T-cell (primary cell): ENCODE data around the gene UNC13C. TPM values are rescaled to one million over a fixed set of nuclear protein-coding genes. Genes with fewer than 3 reads are reported as not detected.

Experiments used
- ATAC-seq, 4 experiments: fragments of 200-7000 bp in 3 of 4; fragments of 150-1000 bp in 1 of 4; cut with Tn5 transposase; replicated peaks in 1 of 4; 1 replicate in 3 of 4; 2 replicates in 1 of 4; pipeline ENCODE4 v1.10.0; 2021; ENCODE audit warnings: moderate library complexity in 3 of 4, mild to moderate bottlenecking in 2 of 4, moderate number of reproducible peaks in 1 of 4
- CTCF ChIA-PET, 2 donors: fragments of 300-600 bp; sonication (Branson Sonifier 250); formaldehyde crosslinking; loops; one replicate each; lab custom pipeline; 2022; ENCODE audit warnings: antibody characterized with exemption in 2 of 2; lab: Charles Lee
- POLR2A ChIA-PET, 2 donors: fragments of 300-600 bp; sonication (Branson Sonifier 250); formaldehyde crosslinking; loops; one replicate each; lab custom pipeline; 2022; ENCODE audit warnings: antibody characterized with exemption in 2 of 2; lab: Charles Lee
- DNase-seq, 35 experiments: peaks; one replicate each; pipeline versions ENCODE4 v3.0.0 to v3.0.0-alpha.2; 2013 to 2023
- H3K27ac ChIP-seq: one replicate; pipeline ENCODE4 v1.5.1; 2013; ENCODE audit warnings: low read length
- H3K27me3 ChIP-seq, 2 experiments: replicated peaks in 1 of 2; 1 replicate in 1 of 2; 2 replicates in 1 of 2; pipeline versions ENCODE4 v1.6.1 to v1.7.0; 2013; ENCODE audit warnings: low read length in 1 of 2, mixed read lengths in 1 of 2; ENCODE audit not compliant: control insufficient read depth in 2 of 2, insufficient read depth in 2 of 2; ENCODE audit errors: extremely low read depth in 1 of 2
- H3K36me3 ChIP-seq, 2 donors: 1 replicate in 1 of 2; 2 replicates in 1 of 2; pipeline versions ENCODE4 v1.6.1 to v1.7.0; 2013; ENCODE audit warnings: low read length in 1 of 2; ENCODE audit not compliant: control insufficient read depth in 2 of 2, insufficient read depth in 1 of 2; ENCODE audit errors: extremely low read depth in 1 of 2
- H3K4me1 ChIP-seq, 2 experiments: 1 replicate in 1 of 2; 2 replicates in 1 of 2; pipeline versions ENCODE4 v1.6.1 to v1.7.0; 2013; ENCODE audit warnings: low read length in 2 of 2, mixed read lengths in 1 of 2; ENCODE audit not compliant: insufficient read depth in 2 of 2, control insufficient read depth in 1 of 2; ENCODE audit errors: extremely low read depth in 1 of 2
- H3K4me3 ChIP-seq, 2 donors: 1 replicate in 1 of 2; 2 replicates in 1 of 2; pipeline versions ENCODE4 v1.5.1 to v1.7.0; 2013; ENCODE audit warnings: mild to moderate bottlenecking in 2 of 2, low read length in 1 of 2, moderate library complexity in 1 of 2; ENCODE audit not compliant: control insufficient read depth in 1 of 2; ENCODE audit errors: extremely low read depth in 1 of 2
- H3K9me3 ChIP-seq: 2 replicates; pipeline ENCODE4 v1.7.0; 2013
- H3K27ac Mint-ChIP-seq, 2 donors: one replicate each; pipeline ENCODE4 v1.8.0; 2020 to 2021; ENCODE audit warnings: mild to moderate bottlenecking in 2 of 2, mixed read lengths in 2 of 2
- H3K27me3 Mint-ChIP-seq, 2 donors: one replicate each; pipeline ENCODE4 v1.8.0; 2021 to 2022; ENCODE audit warnings: mixed read lengths in 2 of 2
- H3K36me3 Mint-ChIP-seq: one replicate; pipeline ENCODE4 v1.8.0; 2021; ENCODE audit warnings: mixed read lengths
- H3K4me1 Mint-ChIP-seq, 3 donors: one replicate each; pipeline ENCODE4 v1.8.0; 2020 to 2022; ENCODE audit warnings: mixed read lengths in 3 of 3, mild to moderate bottlenecking in 1 of 3
- H3K4me3 Mint-ChIP-seq, 3 donors: one replicate each; pipeline ENCODE4 v1.8.0; 2020 to 2022; ENCODE audit warnings: mild to moderate bottlenecking in 3 of 3, mixed read lengths in 3 of 3, moderate library complexity in 3 of 3
- H3K9me3 Mint-ChIP-seq, 3 donors: one replicate each; pipeline ENCODE4 v1.8.0; 2020 to 2022; ENCODE audit warnings: mixed read lengths in 3 of 3
- WGBS: methylation state at CpG from one replicate; pipeline ENCODE4 v1.1.5; 2013; ENCODE audit warnings: missing lambda C conversion rate; ENCODE audit not compliant: insufficient coverage; 5-methylcytosine and 5-hydroxymethylcytosine counted together
- total RNA-seq, 35 experiments: library from RNA in 6 of 35; stranded (reverse) in 6 of 35; fragments of 120-200 nt in 1 of 35; gene quantifications; one replicate each; pipeline versions ENCODE4 v1.2.1 to v1.2.4 and lab custom pipeline; 2013 to 2026

UNC13C gene
- total RNA-seq, 5 donors from 2014 or later (not counting 1 experiment from before 2014, with no cell fraction given) = not detected

DNA sequence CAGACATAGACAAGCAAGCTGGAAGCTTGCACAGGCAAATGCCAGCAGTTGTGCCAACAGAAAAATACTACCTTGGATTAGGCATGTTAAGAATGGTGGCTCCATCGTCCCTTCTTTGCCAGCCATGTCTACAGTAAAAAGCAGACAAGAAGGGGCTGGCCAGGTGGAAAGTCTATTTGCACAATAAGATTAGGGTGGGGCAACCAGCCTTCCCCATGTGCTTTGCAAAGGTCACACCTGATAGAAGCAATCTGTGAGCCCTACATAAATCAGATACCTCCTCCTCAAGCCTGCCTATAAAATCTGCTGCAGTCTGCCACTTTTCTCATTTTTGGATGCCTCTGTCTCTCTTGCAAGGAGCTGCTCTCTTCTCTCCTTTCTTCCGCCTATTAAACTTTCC, 662.6 kb downstream of the UNC13C start:
- CTCF ChIA-PET = no interaction called here
- no peaks in the 10 kb centered on the region for H3K4me1 Mint-ChIP-seq
- ATAC-seq = no peak

DNA sequence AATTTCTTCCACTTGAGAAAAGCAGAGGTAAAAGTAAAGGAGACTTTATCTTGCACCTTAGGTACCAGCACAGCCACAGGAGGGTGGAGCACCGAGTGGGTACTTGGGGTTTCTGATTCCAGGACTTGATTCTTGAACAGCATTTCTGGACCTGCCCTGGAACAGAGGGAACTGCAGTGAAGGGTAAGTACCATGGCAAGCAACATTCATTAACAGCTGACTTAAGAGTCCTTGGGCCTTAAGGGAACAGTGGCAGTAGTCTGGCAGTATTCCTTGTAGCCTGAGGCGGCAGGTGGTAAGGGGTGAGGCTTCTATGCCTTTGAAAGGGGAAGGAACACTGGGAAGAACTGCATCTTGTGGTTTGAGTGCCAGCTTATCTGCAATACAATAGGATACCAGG, 666.6 kb downstream of the UNC13C start:
- ChIA-PET POLR2A (no interaction called here), CTCF (no interaction called here)
- H3K4me1 Mint-ChIP-seq = no peaks in the 10 kb centered on the region
- no peaks in the 10 kb centered on the region for H3K9me3 ChIP-seq
- no peaks in the 10 kb centered on the region for H3K36me3 ChIP-seq
- H3K27ac Mint-ChIP-seq = no peak overlapping the region
- DNase-seq = no peak
- peaks cover 10 to 20% (median 12%) of the 10 kb centered on the region in 3 donors for H3K9me3 Mint-ChIP-seq
- no peaks in the 10 kb centered on the region for H3K36me3 Mint-ChIP-seq
- ATAC-seq = no peak
- H3K27ac ChIP-seq = no peak overlapping the region
- no peaks in the 10 kb centered on the region for H3K27me3 ChIP-seq
- H3K4me3 Mint-ChIP-seq = no peak overlapping the region
- no peak overlapping the region for H3K4me3 ChIP-seq
- 83% methylated on average over 1 of the region's 2 CpGs for WGBS
- no peaks in the 10 kb centered on the region for H3K27me3 Mint-ChIP-seq
- no peaks in the 10 kb centered on the region for H3K4me1 ChIP-seq

More for the DNA sequence above, 662.6 kb downstream of the UNC13C start:
- H3K27ac ChIP-seq = no peak overlapping the region
- POLR2A ChIA-PET = no interaction called here
- H3K4me1 ChIP-seq = no peaks in the 10 kb centered on the region
- Mint-ChIP-seq H3K27ac (no peak overlapping the region), H3K36me3 (no peaks in the 10 kb centered on the region), H3K27me3 (no peaks in the 10 kb centered on the region), H3K9me3 (peaks cover 5 to 15% (median 6%) of the 10 kb centered on the region in 3 donors), H3K4me3 (no peak overlapping the region)
- 100% methylated on average over 1 of the region's 2 CpGs for WGBS
- no peak for DNase-seq
- no peak overlapping the region for H3K4me3 ChIP-seq
- no peaks in the 10 kb centered on the region for H3K9me3 ChIP-seq
- no peaks in the 10 kb centered on the region for H3K36me3 ChIP-seq
- no peaks in the 10 kb centered on the region for H3K27me3 ChIP-seq

DNA sequence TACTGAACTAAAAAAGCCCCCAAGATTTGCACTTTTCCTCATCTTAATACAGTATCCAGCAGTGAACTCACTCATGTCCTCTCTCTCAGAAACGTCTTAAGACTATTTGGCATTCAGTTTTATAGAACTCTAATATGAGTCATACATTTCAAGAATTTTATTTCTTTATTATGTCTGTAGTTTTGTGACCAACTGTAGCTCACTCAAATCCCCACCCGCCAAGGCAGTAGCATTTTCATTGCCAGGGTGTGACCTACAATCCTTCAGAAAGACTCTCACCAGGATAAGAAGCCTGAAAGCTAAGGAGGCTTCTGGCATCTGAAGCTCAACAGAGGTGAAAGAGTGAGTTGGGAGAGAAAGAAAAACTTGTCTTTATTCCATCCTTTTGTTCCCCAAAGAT, 681.4 kb downstream of the UNC13C start:
- CTCF ChIA-PET = no interaction called here

DNA sequence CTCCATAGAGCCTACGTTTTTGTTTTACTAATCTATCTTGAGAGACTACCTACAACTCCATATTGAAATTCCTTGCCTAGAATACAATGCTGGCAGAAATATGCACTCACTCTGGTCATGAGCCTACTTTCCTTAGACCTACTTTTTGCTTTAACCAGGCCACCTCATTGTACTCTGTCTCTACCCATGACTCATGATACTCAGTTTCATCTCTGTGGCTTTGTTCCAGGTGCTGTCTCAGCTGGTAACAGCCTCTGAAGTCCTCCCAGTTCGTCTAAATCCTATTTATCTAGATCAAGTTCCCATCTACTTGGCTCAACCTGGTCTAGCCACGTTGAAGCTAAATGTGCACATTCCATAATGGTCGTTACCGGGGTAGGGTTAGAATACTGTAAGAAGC, 682.1 kb downstream of the UNC13C start:
- 82% methylated on average over 3 of the region's 5 CpGs for WGBS
- DNase-seq (no peak), ATAC-seq (no peak)
- Mint-ChIP-seq H3K4me3 (no peak overlapping the region), H3K9me3 (no peaks in the 10 kb centered on the region), H3K27ac (no peak overlapping the region), H3K36me3 (no peaks in the 10 kb centered on the region), H3K4me1 (no peaks in the 10 kb centered on the region), H3K27me3 (no peaks in the 10 kb centered on the region)
- Histone ChIP-seq H3K36me3 (no peaks in the 10 kb centered on the region), H3K4me3 (no peak overlapping the region), H3K9me3 (no peaks in the 10 kb centered on the region), H3K27ac (no peak overlapping the region), H3K4me1 (no peaks in the 10 kb centered on the region), H3K27me3 (no peaks in the 10 kb centered on the region)
- ChIA-PET CTCF (no interaction called here), POLR2A (no interaction called here)

More for the DNA sequence above, 681.4 kb downstream of the UNC13C start:
- H3K4me1 Mint-ChIP-seq = no peaks in the 10 kb centered on the region
- no peaks in the 10 kb centered on the region for H3K36me3 ChIP-seq
- no peak overlapping the region for H3K27ac ChIP-seq
- WGBS = no CpG with 5 or more reads among the region's 2 CpGs
- H3K9me3 Mint-ChIP-seq = no peaks in the 10 kb centered on the region
- no peaks in the 10 kb centered on the region for H3K36me3 Mint-ChIP-seq
- no peaks in the 10 kb centered on the region for H3K27me3 Mint-ChIP-seq
- POLR2A ChIA-PET = no interaction called here
- DNase-seq = no peak
- H3K4me3 ChIP-seq = no peak overlapping the region
- no peaks in the 10 kb centered on the region for H3K4me1 ChIP-seq
- no peak overlapping the region for H3K27ac Mint-ChIP-seq
- no peaks in the 10 kb centered on the region for H3K27me3 ChIP-seq
- H3K9me3 ChIP-seq = no peaks in the 10 kb centered on the region
- no peak for ATAC-seq
- H3K4me3 Mint-ChIP-seq = no peak overlapping the region

DNA sequence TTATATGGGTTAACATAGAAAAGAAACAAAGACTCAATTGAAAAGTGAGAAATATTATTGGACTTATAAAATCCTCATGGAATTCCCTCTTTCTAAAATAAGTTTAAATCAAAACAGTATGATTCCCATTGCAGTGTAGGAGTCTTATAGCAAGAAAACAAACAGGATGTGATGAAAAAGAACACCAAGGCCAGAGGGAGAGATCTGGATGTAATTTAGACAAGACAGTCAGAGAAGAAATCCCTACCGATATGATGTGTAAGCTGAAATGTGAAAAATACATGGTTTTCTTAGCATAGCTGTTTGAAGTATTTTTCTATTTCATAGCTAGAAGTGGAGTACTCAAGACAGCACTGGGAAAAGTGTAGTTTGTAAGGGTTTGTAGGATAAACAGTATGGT, 697.0 kb downstream of the UNC13C start:
- peaks cover 8 to 26% (median 19%) of the 10 kb centered on the region in 3 donors for H3K9me3 Mint-ChIP-seq
- ATAC-seq = no peak
- no peaks in the 10 kb centered on the region for H3K36me3 ChIP-seq
- WGBS = 100% methylated on average over 1 of the region's 1 CpG
- H3K4me1 Mint-ChIP-seq = no peaks in the 10 kb centered on the region
- no peak overlapping the region for H3K27ac ChIP-seq
- ChIA-PET POLR2A (no interaction called here), CTCF (no interaction called here)
- no peak overlapping the region for H3K4me3 ChIP-seq
- H3K36me3 Mint-ChIP-seq = no peaks in the 10 kb centered on the region
- H3K4me3 Mint-ChIP-seq = no peak overlapping the region
- no peaks in the 10 kb centered on the region for H3K27me3 Mint-ChIP-seq
- H3K4me1 ChIP-seq = no peaks in the 10 kb centered on the region
- H3K27me3 ChIP-seq = no peaks in the 10 kb centered on the region
- no peak overlapping the region for H3K27ac Mint-ChIP-seq
- H3K9me3 ChIP-seq = no peaks in the 10 kb centered on the region
- DNase-seq = no peak

DNA sequence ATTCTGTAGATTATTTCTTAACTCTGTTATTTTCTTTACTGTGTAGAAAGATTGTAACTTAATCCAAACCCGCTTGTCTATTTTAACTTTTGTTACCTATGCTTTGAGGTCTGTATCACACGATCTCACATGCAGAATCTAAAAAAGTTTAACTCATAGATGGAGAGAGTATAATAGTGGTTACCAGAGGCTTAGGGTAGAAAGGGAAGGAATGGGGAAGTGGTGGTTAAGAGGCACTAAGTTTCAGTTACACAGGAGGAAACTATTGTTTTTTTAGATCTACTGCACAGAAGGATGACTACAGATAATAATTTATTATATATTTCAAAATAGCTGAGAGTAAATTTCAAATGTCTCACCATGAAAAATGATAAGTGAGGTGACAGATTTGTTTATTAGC, 703.3 kb downstream of the UNC13C start:
- CTCF ChIA-PET = no interaction called here

More for the DNA sequence above, 703.3 kb downstream of the UNC13C start:
- Histone ChIP-seq H3K4me3 (no peak overlapping the region), H3K9me3 (no peaks in the 10 kb centered on the region), H3K27me3 (no peaks in the 10 kb centered on the region), H3K27ac (no peak overlapping the region), H3K36me3 (no peaks in the 10 kb centered on the region), H3K4me1 (no peaks in the 10 kb centered on the region)
- ATAC-seq (no peak), DNase-seq (no peak)
- no peaks in the 10 kb centered on the region for H3K4me1 Mint-ChIP-seq
- no peaks in the 10 kb centered on the region for H3K36me3 Mint-ChIP-seq
- peaks cover 0 to 4% (median 0%) of the 10 kb centered on the region in 3 donors for H3K9me3 Mint-ChIP-seq
- WGBS = no CpG with 5 or more reads among the region's 2 CpGs
- no peaks in the 10 kb centered on the region for H3K27me3 Mint-ChIP-seq
- H3K4me3 Mint-ChIP-seq = no peak overlapping the region
- POLR2A ChIA-PET = no interaction called here
- no peak overlapping the region for H3K27ac Mint-ChIP-seq
